Activated CD4-positive, alpha-beta T cell treated with anti-CD3 and anti-CD28 coated beads, Interleukin-2, amount 50 U/mL, for 48 hours (primary cell): ENCODE data around the gene UBAP2L.

Experiments used
- DNase-seq, 2 experiments: peaks; one replicate each; pipeline ENCODE4 v3.0.0-alpha.2; 2020

UBAP2L gene, protein sequence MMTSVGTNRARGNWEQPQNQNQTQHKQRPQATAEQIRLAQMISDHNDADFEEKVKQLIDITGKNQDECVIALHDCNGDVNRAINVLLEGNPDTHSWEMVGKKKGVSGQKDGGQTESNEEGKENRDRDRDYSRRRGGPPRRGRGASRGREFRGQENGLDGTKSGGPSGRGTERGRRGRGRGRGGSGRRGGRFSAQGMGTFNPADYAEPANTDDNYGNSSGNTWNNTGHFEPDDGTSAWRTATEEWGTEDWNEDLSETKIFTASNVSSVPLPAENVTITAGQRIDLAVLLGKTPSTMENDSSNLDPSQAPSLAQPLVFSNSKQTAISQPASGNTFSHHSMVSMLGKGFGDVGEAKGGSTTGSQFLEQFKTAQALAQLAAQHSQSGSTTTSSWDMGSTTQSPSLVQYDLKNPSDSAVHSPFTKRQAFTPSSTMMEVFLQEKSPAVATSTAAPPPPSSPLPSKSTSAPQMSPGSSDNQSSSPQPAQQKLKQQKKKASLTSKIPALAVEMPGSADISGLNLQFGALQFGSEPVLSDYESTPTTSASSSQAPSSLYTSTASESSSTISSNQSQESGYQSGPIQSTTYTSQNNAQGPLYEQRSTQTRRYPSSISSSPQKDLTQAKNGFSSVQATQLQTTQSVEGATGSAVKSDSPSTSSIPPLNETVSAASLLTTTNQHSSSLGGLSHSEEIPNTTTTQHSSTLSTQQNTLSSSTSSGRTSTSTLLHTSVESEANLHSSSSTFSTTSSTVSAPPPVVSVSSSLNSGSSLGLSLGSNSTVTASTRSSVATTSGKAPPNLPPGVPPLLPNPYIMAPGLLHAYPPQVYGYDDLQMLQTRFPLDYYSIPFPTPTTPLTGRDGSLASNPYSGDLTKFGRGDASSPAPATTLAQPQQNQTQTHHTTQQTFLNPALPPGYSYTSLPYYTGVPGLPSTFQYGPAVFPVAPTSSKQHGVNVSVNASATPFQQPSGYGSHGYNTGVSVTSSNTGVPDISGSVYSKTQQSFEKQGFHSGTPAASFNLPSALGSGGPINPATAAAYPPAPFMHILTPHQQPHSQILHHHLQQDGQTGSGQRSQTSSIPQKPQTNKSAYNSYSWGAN

DNA sequence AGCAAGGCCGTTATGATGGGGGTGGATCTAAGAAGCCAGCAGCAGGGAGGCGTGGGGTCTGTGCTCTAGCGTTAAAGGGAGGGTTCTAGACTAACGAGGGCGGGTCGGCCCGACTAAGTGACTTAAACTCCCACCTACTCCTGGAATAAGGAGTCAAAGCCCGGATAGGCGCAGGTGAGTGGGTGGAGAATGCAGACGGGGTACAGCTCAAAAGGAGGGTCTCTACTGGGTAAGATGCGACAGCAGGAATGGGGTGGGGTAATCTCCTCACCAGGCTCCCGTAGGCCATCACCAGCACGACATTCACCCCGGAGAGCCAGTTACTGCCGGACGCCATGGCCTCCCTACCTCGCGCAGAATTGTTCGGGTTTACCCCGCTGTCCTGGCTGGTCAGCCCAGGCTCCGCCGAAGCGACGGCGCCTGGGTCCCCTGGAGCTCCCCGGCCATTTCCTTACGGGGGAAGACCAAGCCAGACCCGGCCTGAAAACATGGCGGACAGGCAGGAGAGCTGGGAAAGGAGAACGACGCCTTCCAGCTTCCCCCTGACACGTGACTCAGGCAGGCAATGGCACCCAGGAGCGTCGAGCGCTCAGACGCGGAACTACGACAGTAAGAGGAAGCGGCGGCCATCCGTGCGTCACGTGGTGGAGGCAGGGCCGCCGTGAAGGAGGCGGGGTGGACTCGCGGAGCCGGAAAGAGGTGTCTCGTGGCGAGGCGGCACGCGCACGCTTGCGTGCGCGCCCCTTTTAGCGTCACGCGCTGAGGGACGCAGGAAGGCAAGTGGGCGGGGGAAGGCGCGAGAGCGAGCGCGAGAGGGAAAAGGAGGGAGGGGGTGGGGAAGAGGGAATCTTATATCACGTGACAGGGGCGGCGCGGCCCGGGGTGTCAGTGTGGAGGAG is at the start of gene UBAP2L:
TSS of gene UBAP2L (plus strand) at position 885 of the 899 bp plus-strand sequence. CDS start 4,169 bp downstream, outside the sequence.
- DNase-seq = peak; percentile 97 to 98

DNA sequence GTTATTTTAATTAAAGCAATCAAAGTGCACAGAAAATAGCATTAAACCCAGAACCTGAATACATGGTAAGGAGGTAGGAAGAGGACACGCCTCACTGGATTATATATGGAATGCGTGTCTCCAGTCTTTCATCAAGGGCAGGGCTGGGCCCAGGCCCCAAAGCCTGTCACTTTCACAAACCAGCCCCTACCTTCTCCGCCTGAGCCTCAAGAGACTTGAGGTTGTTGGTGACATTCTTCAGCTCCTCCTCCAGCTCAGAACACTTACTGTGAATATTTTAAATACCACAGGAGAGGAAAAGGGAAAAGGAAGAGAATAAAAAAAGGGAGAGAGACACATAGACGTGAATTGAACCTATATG is 49.6 kb upstream of the UBAP2L start:
- no peak for DNase-seq

DNA sequence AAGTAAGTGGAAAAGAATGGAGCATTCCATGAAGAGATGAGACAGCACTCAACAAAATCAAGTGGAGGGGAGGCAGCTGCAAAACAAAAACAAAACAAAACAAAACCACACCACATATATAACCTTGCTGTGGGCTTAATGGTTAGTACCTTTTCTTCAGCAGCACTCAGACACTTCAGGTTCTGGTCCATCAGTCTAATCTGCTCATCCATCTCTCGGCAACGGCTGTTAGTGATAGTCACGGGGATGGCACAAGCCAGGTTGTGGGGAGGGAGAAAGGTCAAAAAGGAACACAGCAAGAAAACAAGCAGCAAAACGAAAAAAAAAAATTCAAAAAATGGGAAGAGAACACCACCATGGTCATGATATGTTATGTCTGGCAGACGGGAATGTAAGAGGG is 48.9 kb upstream of the UBAP2L start:
- no peak for DNase-seq

DNA sequence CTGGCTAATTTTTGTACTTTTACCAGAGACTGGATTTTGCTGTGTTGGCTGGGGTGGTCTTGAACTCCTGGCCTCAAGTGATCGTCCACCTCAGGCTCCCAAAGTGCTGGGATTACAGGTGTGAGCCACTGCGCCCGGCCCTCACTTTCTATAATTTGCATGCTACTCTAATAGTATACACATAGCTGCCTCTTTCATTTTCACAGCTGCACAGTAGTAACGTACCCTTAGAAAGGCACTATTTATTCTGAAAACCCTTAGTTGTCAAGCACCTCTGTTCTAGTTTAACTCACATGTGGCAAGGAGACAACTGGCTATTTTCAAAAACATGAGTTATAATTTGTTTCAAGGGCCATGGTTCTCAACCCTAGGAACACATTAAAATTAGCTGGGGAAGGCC is 46.1 kb upstream of the UBAP2L start:
- DNase-seq = no peak

DNA sequence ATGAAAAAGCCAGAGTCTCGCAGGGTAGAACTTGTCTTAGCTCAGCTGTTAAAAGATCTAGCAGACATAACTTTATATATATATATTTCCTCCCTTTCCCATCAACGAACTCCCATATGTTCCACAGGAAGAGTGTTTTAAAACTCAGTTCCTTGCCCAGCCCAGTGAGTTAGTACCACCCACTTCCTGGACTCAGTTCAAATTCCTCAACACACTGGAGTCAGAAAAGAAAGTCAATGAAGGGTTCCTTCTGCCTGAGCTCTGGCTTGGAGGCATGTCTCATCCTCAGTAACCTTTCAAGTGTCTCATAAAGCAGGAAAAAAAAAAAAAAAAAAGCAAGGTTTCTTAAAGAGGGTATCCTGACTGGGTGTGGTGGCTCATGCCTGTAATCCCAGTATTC is 44.4 kb upstream of the UBAP2L start:
- DNase-seq = no peak

DNA sequence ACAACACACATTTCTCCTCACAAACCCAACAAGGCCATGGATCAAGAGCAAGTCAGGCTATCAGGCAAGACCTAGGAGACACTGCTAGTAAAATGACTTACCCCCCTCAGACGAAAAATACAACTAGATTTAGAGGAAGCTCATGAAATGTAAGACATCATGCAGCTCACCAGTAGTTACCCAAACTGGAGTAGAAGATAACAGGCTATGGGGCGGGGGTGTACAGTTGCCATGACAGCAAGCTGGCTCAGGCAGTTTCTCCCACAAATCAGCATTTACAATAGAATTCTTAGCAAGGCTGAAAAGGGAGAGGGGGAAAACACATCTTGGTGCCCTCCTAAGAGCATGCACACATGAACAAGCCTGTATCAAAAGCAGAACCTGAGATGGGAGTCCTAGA is 42.7 kb upstream of the UBAP2L start:
- DNase-seq = peak in 1 of 2 experiments; percentile 34

DNA sequence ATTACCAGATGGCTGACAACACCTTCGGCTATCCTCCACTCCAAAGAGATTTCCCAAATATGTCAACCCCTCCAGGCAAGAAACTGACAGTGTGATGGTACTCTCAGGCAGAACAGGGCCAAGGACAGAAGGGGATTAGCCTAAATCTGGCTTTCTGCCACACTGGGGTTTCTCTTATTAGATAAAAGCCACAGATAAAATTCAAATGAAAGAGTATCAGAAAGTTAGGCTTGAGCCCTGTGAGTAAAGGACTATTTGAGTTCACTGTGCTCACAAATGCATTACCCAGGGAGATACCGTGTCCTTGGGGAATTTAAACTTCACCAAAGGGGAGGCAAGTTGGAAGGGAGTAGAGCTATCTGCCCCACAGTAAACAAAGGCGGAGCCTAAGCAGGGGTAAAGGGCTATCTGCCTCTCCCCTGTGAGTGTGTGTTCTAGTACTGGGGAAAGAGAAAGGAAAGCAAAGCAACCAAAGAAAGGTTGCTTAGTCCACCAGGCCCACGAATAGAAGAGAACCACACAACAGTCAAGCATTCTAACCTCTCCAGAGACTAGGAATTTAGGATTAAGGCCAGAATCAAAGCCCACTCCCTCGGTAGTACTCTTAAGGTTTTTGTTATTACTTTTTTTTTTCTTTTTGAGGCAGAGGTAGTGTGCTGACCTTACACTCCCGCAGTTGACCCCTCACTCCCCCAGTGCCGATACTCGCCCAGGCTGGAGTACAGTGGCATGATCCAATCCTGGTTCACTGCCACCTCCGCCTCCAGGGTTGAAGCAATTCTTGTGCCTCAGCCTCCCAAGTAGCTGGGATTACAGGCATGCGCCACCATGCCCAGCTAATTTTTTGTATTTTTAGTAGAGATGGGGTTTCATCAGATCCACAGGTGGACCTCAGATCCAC is 41.6 kb upstream of the UBAP2L start:
- DNase-seq = no peak

DNA sequence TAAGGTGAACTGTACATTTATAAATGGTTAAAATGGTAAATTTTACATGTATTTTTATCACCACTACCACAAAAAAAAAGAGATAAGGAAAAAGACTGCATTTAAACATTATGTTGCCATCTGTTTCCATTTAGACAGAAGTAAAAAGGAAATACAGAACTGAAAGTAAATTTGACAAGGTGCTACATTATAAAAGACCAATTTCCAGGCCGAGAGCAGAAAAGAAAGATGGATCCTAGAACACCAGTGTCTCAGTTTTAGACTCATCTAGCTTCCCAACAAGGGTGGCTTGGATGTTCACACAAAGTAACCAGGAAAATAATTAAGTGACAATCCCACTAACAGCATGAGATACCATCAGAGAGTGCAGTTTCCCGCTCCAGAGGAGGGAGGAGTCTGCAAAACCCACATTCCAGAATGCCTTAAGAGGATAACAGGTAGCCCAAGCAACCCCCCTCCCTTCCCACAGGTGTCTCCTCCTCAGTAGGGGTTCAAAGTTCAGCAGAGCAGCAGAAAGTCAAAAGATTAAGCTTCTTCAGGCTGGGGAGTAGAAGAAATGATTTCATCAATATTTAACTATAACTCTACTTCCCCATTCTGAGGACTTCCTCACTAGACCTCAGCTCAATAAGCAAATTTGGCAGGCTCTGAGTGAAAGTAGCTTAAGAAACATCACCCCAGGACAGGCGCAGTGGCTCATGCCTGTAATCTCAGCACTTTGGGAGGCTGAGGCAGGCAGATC is 40.6 kb upstream of the UBAP2L start:
- DNase-seq = no peak

DNA sequence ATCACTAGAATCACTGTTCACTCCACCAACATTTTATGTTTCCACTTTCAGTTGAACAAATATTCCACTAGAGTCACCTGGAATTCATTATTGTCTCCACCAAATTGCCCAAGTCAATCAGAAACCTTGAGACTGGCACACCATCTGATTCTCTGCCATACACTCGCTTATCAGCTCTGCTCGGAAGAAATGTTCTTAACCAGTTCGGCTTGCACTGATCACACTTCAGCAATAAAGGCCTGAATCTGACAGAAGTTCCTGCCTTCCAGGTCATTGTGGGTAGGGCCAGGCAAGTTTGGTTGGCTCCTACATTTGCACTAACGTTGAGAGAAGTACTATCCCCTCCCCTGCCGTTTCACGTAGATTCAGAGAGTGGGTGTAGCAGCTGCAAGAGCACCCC is 38.8 kb upstream of the UBAP2L start:
- DNase-seq = no peak

DNA sequence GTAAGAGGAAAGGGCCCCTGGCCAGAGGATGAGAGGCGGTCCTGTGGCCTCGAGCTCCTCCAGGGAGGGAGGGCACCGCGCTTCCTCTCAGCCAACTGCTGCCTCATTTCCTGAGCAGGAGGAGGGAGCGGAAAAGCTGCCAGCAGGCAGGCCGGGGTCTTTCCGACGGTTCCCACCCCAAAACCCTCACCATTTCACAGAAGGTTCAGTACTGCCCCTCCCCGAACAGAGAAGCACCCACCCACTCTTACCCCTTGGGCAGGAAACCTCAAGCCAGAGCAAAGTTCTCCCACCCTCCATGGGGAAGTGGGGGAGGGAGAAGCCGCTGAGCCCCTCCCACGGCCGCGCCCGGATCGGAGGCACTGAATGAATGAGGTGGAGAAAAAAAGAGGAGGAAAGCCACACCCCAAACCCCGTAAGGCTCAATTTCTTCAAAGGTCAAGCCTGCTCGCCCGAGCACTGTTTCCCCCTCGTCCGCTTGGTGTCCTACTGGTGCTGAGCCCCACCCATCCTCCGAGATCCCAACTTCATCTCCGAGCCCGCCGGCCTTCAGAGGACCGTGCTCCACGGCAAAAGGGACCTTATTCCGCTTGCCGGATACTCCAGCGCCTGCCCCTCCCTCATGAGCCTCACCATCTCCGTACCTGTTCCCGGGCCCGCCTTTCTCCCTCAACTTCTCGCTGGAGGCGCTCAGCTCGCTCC is 38.3 kb upstream of the UBAP2L start:
- peak; percentile 85 to 88 for DNase-seq

DNA sequence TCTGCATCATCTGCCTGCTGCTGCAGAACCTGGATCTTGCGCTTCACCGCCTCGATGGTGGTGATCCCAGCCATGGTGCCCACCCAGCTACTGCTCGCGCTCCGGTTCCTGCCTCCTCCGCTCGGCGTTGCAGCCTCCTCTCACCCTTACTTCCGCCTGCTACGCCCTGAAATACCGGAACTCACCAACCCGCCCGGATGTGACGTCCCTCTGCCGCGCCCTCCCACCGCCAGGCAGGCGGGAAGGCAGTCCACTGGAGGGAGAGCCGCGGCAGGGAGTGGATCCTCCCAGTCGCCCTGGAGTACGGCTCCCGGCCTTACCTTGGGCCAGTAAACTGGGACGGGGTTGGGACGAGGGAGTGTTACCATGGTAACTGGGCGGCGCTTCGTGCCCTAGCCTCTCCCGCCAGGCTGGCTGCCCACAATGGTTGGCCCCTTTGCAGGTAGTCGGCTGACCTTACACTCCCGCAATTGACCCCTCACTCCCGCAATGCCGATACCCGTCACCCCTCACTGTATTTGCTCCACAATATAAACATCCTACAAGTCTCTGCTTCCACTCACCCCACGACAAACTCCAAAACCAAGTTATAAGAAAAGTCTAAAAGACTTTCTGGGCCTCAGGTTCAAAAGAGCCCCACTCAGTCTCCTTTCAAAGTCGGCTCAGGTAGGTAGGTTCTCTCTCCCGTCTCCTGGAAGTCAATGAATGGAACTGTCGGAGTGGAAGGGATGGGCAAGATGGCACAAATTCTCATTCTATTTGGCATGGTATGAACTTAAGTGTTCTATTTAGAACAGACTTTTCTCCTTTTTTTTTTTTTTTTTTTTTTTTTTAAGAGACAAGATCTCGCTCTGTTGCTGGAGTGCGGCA is 37.5 kb upstream of the UBAP2L start:
- peak; percentile 97 to 98 for DNase-seq

DNA sequence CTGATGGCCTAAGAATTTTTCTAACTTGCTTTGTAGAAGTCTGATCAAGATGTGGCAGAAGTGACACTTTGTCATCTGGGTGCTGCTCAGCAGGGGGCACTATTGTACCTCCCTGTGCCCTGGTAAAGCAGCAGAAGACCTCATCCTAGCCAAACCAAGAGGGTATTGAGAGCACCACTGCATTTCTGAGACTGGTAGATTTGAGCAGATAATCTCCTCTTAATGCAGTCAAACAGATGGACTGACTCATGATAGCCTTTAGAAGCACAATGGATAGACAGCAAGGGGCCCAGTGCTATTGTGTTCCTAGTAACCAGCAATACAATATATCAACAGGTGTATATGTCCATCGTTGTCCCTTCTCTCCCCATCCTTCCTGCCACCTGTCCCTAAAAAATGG is 34.6 kb upstream of the UBAP2L start:
- DNase-seq = peak; percentile 77 to 83

DNA sequence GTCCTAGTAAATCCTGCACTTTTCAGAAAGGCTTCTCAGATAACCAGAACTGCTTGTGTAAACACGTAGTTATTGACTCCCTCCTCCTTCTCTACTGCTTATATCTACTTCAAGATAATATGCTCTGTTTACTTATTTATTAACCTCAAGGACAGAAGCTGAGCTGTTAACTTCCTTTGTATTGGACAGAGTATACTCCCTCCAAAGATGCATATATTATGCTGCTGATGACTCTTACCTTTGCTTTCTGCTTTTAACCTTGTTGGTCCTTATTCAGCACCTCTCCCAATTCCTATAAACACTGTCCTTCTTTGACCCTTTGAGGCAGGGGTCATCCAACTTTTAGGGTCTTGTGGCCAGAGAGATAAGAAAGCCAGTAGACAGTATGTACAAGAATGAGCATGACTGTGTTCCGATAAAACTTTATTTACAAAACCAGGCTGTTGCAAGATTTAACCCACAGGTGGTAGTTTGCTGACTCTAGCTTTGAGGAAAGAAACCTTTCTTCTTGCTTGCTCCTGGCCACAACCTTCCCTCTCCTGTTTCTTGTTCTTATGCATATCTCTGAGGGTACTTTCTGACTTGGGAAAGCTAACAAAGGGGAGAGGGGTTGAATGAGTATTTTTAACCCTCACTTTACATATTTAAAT is 33.8 kb upstream of the UBAP2L start:
- no peak for DNase-seq

DNA sequence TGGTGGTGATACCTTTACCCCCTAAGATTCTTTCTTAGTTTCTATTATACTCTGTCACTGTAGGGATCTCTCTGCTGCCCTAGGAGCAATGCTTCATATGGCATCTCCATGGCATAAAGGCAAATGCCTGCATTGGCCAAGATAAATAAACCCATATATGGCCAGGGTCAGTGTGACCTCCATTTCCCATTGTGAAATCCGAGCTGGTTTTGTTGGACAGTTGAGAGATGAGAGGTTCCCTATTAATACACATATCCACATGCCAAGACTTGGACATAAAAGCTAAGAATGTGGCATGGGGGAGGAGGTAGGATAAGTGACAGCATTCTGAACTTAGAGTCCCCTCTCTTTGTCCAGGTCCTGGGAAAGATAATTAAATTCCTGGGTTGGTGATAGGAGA is 30.2 kb upstream of the UBAP2L start:
- DNase-seq = no peak

DNA sequence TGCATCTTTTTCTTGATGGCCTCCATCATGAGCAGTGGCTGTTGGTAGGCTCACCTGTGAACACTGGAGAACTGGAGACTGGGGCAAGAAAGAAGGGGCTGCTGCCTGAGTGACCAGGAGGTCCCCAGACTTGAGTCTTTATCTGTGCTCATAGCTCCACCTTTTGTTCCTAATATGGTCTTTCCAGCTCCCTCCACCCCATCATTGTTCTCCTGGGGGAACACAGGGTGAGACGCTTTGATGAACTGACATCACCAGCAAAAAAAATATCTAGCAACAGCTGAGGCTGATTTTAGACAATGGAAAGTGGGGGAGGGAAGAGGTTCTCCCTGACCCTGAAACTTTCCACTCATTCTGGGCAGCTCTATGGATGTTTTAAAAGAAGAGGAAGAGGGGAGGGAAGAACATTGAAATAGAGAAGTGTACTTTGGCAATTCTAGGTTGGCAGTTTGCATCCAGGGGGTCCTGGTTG is 28.7 kb upstream of the UBAP2L start, which contains the start of gene TPM3:
TSS of gene TPM3 (minus strand) at position 111 of the 472 bp plus-strand sequence. CDS start at position 29, 82 bp downstream.
- no peak for DNase-seq

DNA sequence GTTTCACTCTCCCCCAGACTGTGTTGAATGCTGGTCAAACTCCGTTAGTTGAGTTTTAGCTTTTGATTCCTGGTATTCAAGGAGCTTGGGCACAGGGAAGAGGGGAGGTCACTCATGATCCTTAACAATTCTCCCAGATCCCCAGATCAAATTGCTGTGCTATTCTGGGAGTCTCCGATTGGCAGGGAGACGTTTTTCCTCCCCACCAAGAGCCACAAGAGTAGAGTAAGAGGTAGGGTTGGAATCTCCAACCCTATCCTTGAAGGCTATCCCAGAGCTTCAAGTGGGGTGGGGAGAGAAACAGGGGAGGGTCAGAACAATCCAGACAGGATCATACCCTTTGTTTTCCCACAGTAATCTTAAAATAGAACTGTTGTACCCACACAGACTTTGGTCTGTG is 28.3 kb upstream of the UBAP2L start:
- DNase-seq = no peak

DNA sequence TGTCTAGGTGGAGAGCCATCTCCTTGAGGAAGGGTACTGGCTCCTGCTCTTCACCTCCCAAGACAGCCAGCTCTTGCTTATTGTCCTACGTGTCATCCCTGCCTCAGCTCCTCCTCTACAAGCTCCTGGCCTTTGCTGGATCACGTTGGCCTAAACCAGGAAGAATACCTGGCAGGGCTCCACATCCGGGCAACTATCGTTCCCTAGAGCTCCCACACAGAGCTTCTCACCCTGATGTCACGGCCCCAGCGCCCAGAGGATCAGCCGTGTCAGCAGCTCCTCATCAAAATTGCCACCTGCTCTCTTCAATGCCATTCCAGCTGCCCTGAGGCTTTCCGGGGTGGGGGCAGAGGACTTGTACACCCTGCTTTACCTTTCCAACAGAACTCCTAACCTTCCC is 26.9 kb upstream of the UBAP2L start:
- DNase-seq = no peak
